HEK293 (cell line): ENCODE results near the gene ABHD13.
A peak's percentile ranks its signal among the peaks of the same experiment; 100 is the strongest.

Experiments
- EGR2 ChIP-seq: fragments of 450-650 bp; formaldehyde crosslinking; IDR thresholded peaks from 2 replicates; pipeline ENCODE4 v1.5.1; 2016; ENCODE audit warnings: low read depth, missing biosample characterization, missing genetic modification characterization
- FEZF1 ChIP-seq: fragments of 450-650 bp; formaldehyde crosslinking; IDR thresholded peaks from 2 replicates; pipeline ENCODE4 v1.5.1; 2016; ENCODE audit warnings: missing biosample characterization, missing genetic modification characterization
- GFI1B ChIP-seq: fragments of 450-650 bp; formaldehyde crosslinking; IDR thresholded peaks from 2 replicates; pipeline ENCODE4 v1.5.1; 2016; ENCODE audit warnings: missing biosample characterization, missing genetic modification characterization
- GLIS2 ChIP-seq: fragments of 450-650 bp; formaldehyde crosslinking; IDR thresholded peaks from 2 replicates; pipeline ENCODE4 v1.5.1; 2016; ENCODE audit warnings: missing biosample characterization, missing genetic modification characterization
- OSR2 ChIP-seq: fragments of 450-650 bp; formaldehyde crosslinking; IDR thresholded peaks from 2 replicates; pipeline ENCODE4 v1.5.1; 2016; ENCODE audit warnings: missing biosample characterization, missing genetic modification characterization
- PATZ1 ChIP-seq: fragments of 450-650 bp; formaldehyde crosslinking; IDR thresholded peaks from 2 replicates; pipeline ENCODE4 v1.5.1; 2016; ENCODE audit warnings: missing biosample characterization, missing genetic modification characterization
- PBX3 ChIP-seq: sonication (generic); formaldehyde crosslinking; IDR thresholded peaks from 2 replicates; pipeline ENCODE4 v1.8.1; 2022; ENCODE audit warnings: mild to moderate bottlenecking, moderate library complexity, missing genetic modification reagents
- REPIN1 ChIP-seq: fragments of 450-650 bp; formaldehyde crosslinking; IDR thresholded peaks from 2 replicates; pipeline ENCODE4 v1.5.1; 2017; ENCODE audit warnings: missing biosample characterization, missing genetic modification characterization, low read depth
- YY1 ChIP-seq: fragments of 450-650 bp; formaldehyde crosslinking; IDR thresholded peaks from 2 replicates; pipeline ENCODE4 v1.5.1; 2018; ENCODE audit warnings: missing biosample characterization, missing genetic modification characterization
- ZNF175 ChIP-seq: fragments of 450-650 bp; formaldehyde crosslinking; IDR thresholded peaks from 2 replicates; pipeline ENCODE4 v1.5.1; 2016; ENCODE audit warnings: missing biosample characterization, missing genetic modification characterization
- ZNF2 ChIP-seq: fragments of 450-650 bp; formaldehyde crosslinking; IDR thresholded peaks from 2 replicates; pipeline ENCODE4 v1.5.1; 2016; ENCODE audit warnings: missing biosample characterization, missing genetic modification characterization
- ZNF23 ChIP-seq: fragments of 450-650 bp; formaldehyde crosslinking; IDR thresholded peaks from 2 replicates; pipeline ENCODE4 v1.5.1; 2016; ENCODE audit warnings: missing biosample characterization, missing genetic modification characterization, borderline replicate concordance
- ZNF26 ChIP-seq: fragments of 450-650 bp; formaldehyde crosslinking; IDR thresholded peaks from 2 replicates; pipeline ENCODE4 v1.5.1; 2016; ENCODE audit warnings: missing biosample characterization, missing genetic modification characterization
- ZNF266 ChIP-seq: fragments of 450-650 bp; formaldehyde crosslinking; IDR thresholded peaks from 2 replicates; pipeline ENCODE4 v1.5.1; 2016; ENCODE audit warnings: missing biosample characterization, missing genetic modification characterization, low read depth
- ZNF274 ChIP-seq, 2 experiments: fragments of 200-500 bp in 1 of 2; fragments of 450-650 bp in 1 of 2; sonication (Bioruptor generic) in 1 of 2; formaldehyde crosslinking in 1 of 2; IDR thresholded peaks; 2 replicates each; pipeline versions ENCODE4 v1.5.1 to v1.6.1; 2014 to 2016; ENCODE audit warnings: borderline replicate concordance in 1 of 2, inconsistent platforms in 1 of 2, low read length in 1 of 2, missing biosample characterization in 1 of 2, missing genetic modification characterization in 1 of 2
- ZNF280C ChIP-seq: fragments of 450-650 bp; formaldehyde crosslinking; IDR thresholded peaks from 2 replicates; pipeline ENCODE4 v1.5.1; 2016; ENCODE audit warnings: missing biosample characterization, missing genetic modification characterization
- ZNF350 ChIP-seq: fragments of 450-650 bp; formaldehyde crosslinking; IDR thresholded peaks from 2 replicates; pipeline ENCODE4 v1.5.0; 2017; ENCODE audit warnings: missing biosample characterization, mild to moderate bottlenecking, missing genetic modification characterization
- ZNF362 ChIP-seq: fragments of 450-650 bp; formaldehyde crosslinking; IDR thresholded peaks from 2 replicates; pipeline ENCODE4 v1.5.1; 2016; ENCODE audit warnings: missing biosample characterization, missing genetic modification characterization
- ZNF416 ChIP-seq: fragments of 450-650 bp; formaldehyde crosslinking; IDR thresholded peaks from 2 replicates; pipeline ENCODE4 v1.5.1; 2016; ENCODE audit warnings: missing biosample characterization, missing genetic modification characterization
- ZNF426 ChIP-seq: fragments of 450-650 bp; formaldehyde crosslinking; IDR thresholded peaks from 2 replicates; pipeline ENCODE4 v1.5.1; 2017; ENCODE audit warnings: missing biosample characterization, missing genetic modification characterization, mild to moderate bottlenecking, inconsistent platforms, moderate library complexity
- ZNF433 ChIP-seq: fragments of 450-650 bp; formaldehyde crosslinking; IDR thresholded peaks from 2 replicates; pipeline ENCODE4 v1.5.1; 2016; ENCODE audit warnings: missing biosample characterization, missing genetic modification characterization, low read depth
- ZNF623 ChIP-seq: fragments of 450-650 bp; formaldehyde crosslinking; IDR thresholded peaks from 2 replicates; pipeline ENCODE4 v1.5.1; 2016; ENCODE audit warnings: missing biosample characterization, missing genetic modification characterization
- ZNF624 ChIP-seq: fragments of 450-650 bp; formaldehyde crosslinking; IDR thresholded peaks from 2 replicates; pipeline ENCODE4 v1.5.1; 2017; ENCODE audit warnings: missing biosample characterization, missing genetic modification characterization
- ZNF654 ChIP-seq: fragments of 450-650 bp; formaldehyde crosslinking; IDR thresholded peaks from 2 replicates; pipeline ENCODE4 v1.5.1; 2016; ENCODE audit warnings: low read depth, missing biosample characterization, missing genetic modification characterization
- ZNF658 ChIP-seq: fragments of 450-650 bp; formaldehyde crosslinking; IDR thresholded peaks from 2 replicates; pipeline ENCODE4; 2016; ENCODE audit warnings: missing biosample characterization, missing genetic modification characterization
- ZNF76 ChIP-seq: fragments of 450-650 bp; formaldehyde crosslinking; IDR thresholded peaks from 2 replicates; pipeline ENCODE4; 2016; ENCODE audit warnings: low read depth, missing biosample characterization, missing genetic modification characterization, borderline replicate concordance
- ZNF785 ChIP-seq: fragments of 450-650 bp; formaldehyde crosslinking; IDR thresholded peaks from 2 replicates; pipeline ENCODE4 v1.5.1; 2016; ENCODE audit warnings: missing biosample characterization, missing genetic modification characterization
- ZNF791 ChIP-seq: fragments of 450-650 bp; formaldehyde crosslinking; IDR thresholded peaks from 2 replicates; pipeline ENCODE4 v1.5.1; 2016; ENCODE audit warnings: missing biosample characterization, missing genetic modification characterization
- ZSCAN16 ChIP-seq: fragments of 450-650 bp; formaldehyde crosslinking; IDR thresholded peaks from 2 replicates; pipeline ENCODE4 v1.5.1; 2016; ENCODE audit warnings: missing biosample characterization, missing genetic modification characterization
- ZSCAN30 ChIP-seq: fragments of 450-650 bp; IDR thresholded peaks from 2 replicates; pipeline ENCODE4 v1.5.1; 2018; ENCODE audit warnings: missing biosample characterization, mild to moderate bottlenecking, missing genetic modification characterization, moderate library complexity
- ZSCAN4 ChIP-seq: fragments of 450-650 bp; formaldehyde crosslinking; IDR thresholded peaks from 2 replicates; pipeline ENCODE4 v1.5.1; 2017; ENCODE audit warnings: missing biosample characterization, missing genetic modification characterization

ABHD13 gene

GRCh38 chr13:108215436-108215835 lies 2.8 kb upstream of the ABHD13 start, which contains the start of gene LIG4 (continued):
- no peak for TF ChIP-seq REPIN1 (tag by site-specific recombination)
- TF ChIP-seq ZNF785 (tag by site-specific recombination): no peak
- no peak for TF ChIP-seq ZNF175
- no peak for TF ChIP-seq ZNF433 (tag by site-specific recombination)
- TF ChIP-seq ZNF624 (tag by site-specific recombination): no peak
- TF ChIP-seq ZNF266 (tag by site-specific recombination): no peak
- TF ChIP-seq ZNF623: no peak
- TF ChIP-seq ZNF426: no peak
- TF ChIP-seq OSR2 (tag by site-specific recombination): no peak
- no peak for TF ChIP-seq ZNF350 (tag by site-specific recombination)
- no peak for TF ChIP-seq PBX3 (CRISPR knock-in tag)
- no peak for TF ChIP-seq ZNF416 (tag by site-specific recombination)
- peak; percentile 93 for TF ChIP-seq GLIS2
- TF ChIP-seq ZSCAN16 (tag by site-specific recombination): no peak
- TF ChIP-seq ZNF280C (tag by site-specific recombination): no peak
- peak; percentile 80 for TF ChIP-seq PATZ1 (tag by site-specific recombination)
- no peak for TF ChIP-seq ZNF274 (IDR thresholded peaks at IDR 0.05; ENCODE audit: low read length)
- TF ChIP-seq ZNF274 (tag by site-specific recombination; IDR thresholded peaks at IDR 0.05; ENCODE audit: borderline replicate concordance): no peak
- TF ChIP-seq ZNF23 (tag by site-specific recombination): no peak
- TF ChIP-seq ZNF791 (tag by site-specific recombination): no peak
- TF ChIP-seq ZSCAN4: no peak
- TF ChIP-seq ZNF2 (tag by site-specific recombination): no peak
- TF ChIP-seq ZNF654 (tag by site-specific recombination): no peak
- no peak for TF ChIP-seq GFI1B (tag by site-specific recombination)
- TF ChIP-seq FEZF1 (tag by site-specific recombination): no peak
- TF ChIP-seq ZNF362 (tag by site-specific recombination): no peak
- TF ChIP-seq YY1 (tag by site-specific recombination): no peak
- TF ChIP-seq ZNF658 (tag by site-specific recombination): no peak
- TF ChIP-seq ZSCAN30 (tag by site-specific recombination): no peak
- TF ChIP-seq ZNF26 (tag by site-specific recombination): no peak
- TF ChIP-seq EGR2 (tag by site-specific recombination): 0 out of 2 replicates have a peak, but pooled peaks have one; percentile 21
- no peak for TF ChIP-seq ZNF76 (tag by site-specific recombination)
